HK-2 (cell line): ENCODE measurements around the gene GREB1.

Experiments
- DNase-seq: peaks from one replicate; pipeline ENCODE4 v3.0.0-alpha.2; 2018; ENCODE audit not compliant: unreplicated experiment

Gene GREB1

GRCh38 chr2:11562011-11562410 is 28.2 kb downstream of the GREB1 start:
- DNase-seq = peak; percentile 22

- no peak for DNase-seq
Measured at GRCh38 chr2:11562476-11562875, 28.6 kb downstream of the GREB1 start.

GRCh38 chr2:11563784-11564666 is 30.2 kb downstream of the GREB1 start:
- no peak for DNase-seq

- no peak for DNase-seq
Measured at GRCh38 chr2:11564816-11565567, 31.1 kb downstream of the GREB1 start.

GRCh38 chr2:11566383-11566782 is 32.5 kb downstream of the GREB1 start:
- DNase-seq = no peak

- DNase-seq = no peak
Measured at GRCh38 chr2:11567631-11568031, 33.8 kb downstream of the GREB1 start.

- no peak for DNase-seq
Measured at GRCh38 chr2:11568436-11568835, 34.6 kb downstream of the GREB1 start.

- no peak for DNase-seq
Measured at GRCh38 chr2:11569636-11570035, 35.8 kb downstream of the GREB1 start.

GRCh38 chr2:11571170-11571569 is 37.3 kb downstream of the GREB1 start:
- no peak for DNase-seq

- no peak for DNase-seq
Measured at GRCh38 chr2:11572996-11573395, 39.2 kb downstream of the GREB1 start.

GRCh38 chr2:11573418-11574175 is 39.8 kb downstream of the GREB1 start:
- DNase-seq = peak; percentile 23

- DNase-seq = no peak
Measured at GRCh38 chr2:11574176-11575046, 40.6 kb downstream of the GREB1 start.

GRCh38 chr2:11576398-11576797 is 42.6 kb downstream of the GREB1 start:
- DNase-seq = no peak

GRCh38 chr2:11577101-11577883 is 43.4 kb downstream of the GREB1 start:
- DNase-seq = no peak

- no peak for DNase-seq
Measured at GRCh38 chr2:11578081-11578948, 44.5 kb downstream of the GREB1 start.

GRCh38 chr2:11578986-11579774 is 45.3 kb downstream of the GREB1 start:
- no peak for DNase-seq

- DNase-seq = no peak
Measured at GRCh38 chr2:11579867-11580659, 46.2 kb downstream of the GREB1 start.

- no peak for DNase-seq
Measured at GRCh38 chr2:11580697-11581096, 46.9 kb downstream of the GREB1 start.
